ENCODE measurements around the gene SPIB.

The SPIB gene

GRCh38 chr19:50479761-50480251 is 61.1 kb downstream of the SPIB start:
- no peak for ATAC-seq
- TF ChIP-seq RARB (CRISPR knock-in tag; IDR thresholded peaks at IDR 0.05) (no peak), POU6F1 (CRISPR knock-in tag; IDR thresholded peaks at IDR 0.05; ENCODE audit: borderline replicate concordance, low read depth) (no peak), TCF4 (CRISPR knock-in tag; IDR thresholded peaks at IDR 0.05; ENCODE audit: borderline replicate concordance) (no peak), ZNF8 (CRISPR knock-in tag; IDR thresholded peaks at IDR 0.05) (no peak), ARNTL (CRISPR knock-in tag; IDR thresholded peaks at IDR 0.05; ENCODE audit: borderline replicate concordance, low read depth) (no peak), ESRRG (CRISPR knock-in tag; IDR thresholded peaks at IDR 0.05) (no peak), ZFP30 (CRISPR knock-in tag; IDR thresholded peaks at IDR 0.05) (no peak)

GRCh38 chr19:50480281-50481111 is 61.8 kb downstream of the SPIB start:
- TF ChIP-seq ZFP3 (CRISPR knock-in tag; IDR thresholded peaks at IDR 0.05) (no peak), SNAI2 (CRISPR knock-in tag; IDR thresholded peaks at IDR 0.05) (no peak), CREB5 (CRISPR knock-in tag; IDR thresholded peaks at IDR 0.05; ENCODE audit: low read depth) (no peak), GLIS3 (CRISPR knock-in tag; IDR thresholded peaks at IDR 0.05) (no peak), TOX (CRISPR knock-in tag; IDR thresholded peaks at IDR 0.05; ENCODE audit: borderline replicate concordance) (no peak), TSHZ2 (CRISPR knock-in tag; IDR thresholded peaks at IDR 0.05) (no peak)
- ATAC-seq, result no peak
